Stimulated activated naive CD8-positive, alpha-beta T cell treated with anti-CD3 and anti-CD28 coated beads, Interleukin-15, Interleukin-2, amounts not matched to agents 100 ng/mL and 50 ng/mL, for 24 hours (primary cell): ENCODE results near the gene KIF5A.

Source experiments
- H3K27ac Mint-ChIP-seq: one replicate; pipeline ENCODE4 v1.8.0; 2021; ENCODE audit warnings: mild to moderate bottlenecking, mixed read lengths
- H3K27me3 Mint-ChIP-seq: one replicate; pipeline ENCODE4 v1.8.0; 2021; ENCODE audit warnings: mixed read lengths
- H3K36me3 Mint-ChIP-seq: one replicate; pipeline ENCODE4 v1.8.0; 2021; ENCODE audit warnings: low read depth, mixed read lengths
- H3K4me1 Mint-ChIP-seq: one replicate; pipeline ENCODE4 v1.8.0; 2021; ENCODE audit warnings: low read depth, mixed read lengths
- H3K4me3 Mint-ChIP-seq: one replicate; pipeline ENCODE4 v1.8.0; 2021; ENCODE audit warnings: mild to moderate bottlenecking, mixed read lengths
- H3K9me3 Mint-ChIP-seq: one replicate; pipeline ENCODE4 v1.8.0; 2021; ENCODE audit warnings: mixed read lengths

Gene KIF5A

DNA sequence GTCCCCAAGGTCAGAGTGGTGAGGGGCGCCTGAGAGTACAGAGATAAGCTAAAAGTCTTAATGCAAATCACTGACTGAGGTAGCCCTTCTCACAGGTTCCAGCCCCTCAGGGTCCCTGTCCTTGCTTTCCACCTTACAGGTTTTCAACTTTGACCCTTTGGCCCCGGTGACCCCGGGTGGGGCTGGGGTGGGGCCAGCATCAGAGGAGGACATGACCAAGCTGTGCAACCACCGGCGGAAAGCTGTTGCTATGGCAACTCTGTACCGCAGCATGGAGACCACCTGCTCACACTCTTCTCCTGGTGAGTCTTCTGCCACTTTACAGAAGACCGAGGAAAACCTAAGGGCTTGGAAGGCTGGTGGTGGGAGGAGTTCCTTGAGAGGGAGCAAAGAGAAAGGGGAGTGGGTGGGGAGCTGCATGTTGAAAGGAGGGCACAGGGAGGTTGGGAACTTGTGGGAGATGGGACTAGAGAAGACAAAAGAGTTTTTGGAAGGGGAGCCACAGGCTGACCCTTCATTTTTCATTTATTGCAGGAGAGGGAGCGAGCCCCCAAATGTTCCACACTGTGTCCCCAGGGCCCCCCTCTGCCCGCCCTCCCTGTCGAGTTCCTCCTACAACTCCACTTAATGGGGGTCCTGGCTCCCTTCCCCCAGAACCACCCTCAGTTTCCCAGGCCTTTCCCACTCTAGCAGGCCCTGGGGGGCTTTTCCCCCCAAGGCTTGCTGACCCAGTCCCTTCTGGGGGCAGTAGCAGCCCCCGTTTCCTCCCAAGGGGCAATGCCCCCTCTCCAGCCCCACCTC is 24.8 kb upstream of the KIF5A start:
- Mint-ChIP-seq H3K4me3 (no peak overlapping the region), H3K27me3 (no peaks in the 10 kb centered on the region), H3K36me3 (peaks cover 25% of the 10 kb centered on the region), H3K4me1 (peaks cover 39% of the 10 kb centered on the region), H3K9me3 (no peaks in the 10 kb centered on the region), H3K27ac (no peak overlapping the region)

DNA sequence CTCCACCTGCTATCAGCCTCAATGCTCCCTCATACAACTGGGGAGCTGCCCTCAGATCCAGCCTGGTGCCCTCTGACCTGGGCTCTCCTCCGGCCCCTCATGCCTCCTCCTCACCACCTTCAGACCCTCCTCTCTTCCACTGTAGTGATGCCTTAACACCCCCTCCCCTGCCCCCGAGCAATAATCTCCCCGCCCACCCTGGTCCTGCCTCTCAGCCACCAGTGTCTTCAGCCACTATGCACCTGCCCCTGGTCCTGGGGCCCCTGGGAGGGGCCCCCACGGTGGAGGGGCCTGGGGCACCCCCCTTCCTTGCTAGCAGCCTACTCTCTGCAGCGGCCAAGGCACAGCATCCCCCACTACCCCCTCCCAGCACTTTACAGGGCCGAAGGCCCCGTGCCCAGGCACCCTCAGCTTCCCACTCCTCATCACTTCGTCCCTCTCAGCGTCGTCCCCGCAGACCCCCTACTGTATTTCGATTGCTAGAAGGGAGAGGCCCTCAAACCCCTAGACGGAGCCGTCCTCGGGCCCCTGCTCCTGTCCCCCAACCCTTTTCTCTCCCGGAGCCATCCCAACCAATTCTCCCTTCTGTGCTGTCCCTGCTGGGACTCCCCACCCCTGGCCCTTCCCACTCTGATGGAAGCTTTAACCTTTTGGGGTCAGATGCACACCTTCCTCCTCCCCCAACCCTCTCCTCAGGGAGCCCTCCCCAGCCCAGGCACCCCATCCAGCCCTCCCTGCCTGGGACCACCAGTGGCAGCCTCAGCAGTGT is 24.0 kb upstream of the KIF5A start:
- Mint-ChIP-seq H3K27ac (no peak overlapping the region), H3K4me1 (peaks cover 38% of the 10 kb centered on the region), H3K9me3 (no peaks in the 10 kb centered on the region), H3K27me3 (no peaks in the 10 kb centered on the region), H3K36me3 (peaks cover 27% of the 10 kb centered on the region), H3K4me3 (no peak overlapping the region)

DNA sequence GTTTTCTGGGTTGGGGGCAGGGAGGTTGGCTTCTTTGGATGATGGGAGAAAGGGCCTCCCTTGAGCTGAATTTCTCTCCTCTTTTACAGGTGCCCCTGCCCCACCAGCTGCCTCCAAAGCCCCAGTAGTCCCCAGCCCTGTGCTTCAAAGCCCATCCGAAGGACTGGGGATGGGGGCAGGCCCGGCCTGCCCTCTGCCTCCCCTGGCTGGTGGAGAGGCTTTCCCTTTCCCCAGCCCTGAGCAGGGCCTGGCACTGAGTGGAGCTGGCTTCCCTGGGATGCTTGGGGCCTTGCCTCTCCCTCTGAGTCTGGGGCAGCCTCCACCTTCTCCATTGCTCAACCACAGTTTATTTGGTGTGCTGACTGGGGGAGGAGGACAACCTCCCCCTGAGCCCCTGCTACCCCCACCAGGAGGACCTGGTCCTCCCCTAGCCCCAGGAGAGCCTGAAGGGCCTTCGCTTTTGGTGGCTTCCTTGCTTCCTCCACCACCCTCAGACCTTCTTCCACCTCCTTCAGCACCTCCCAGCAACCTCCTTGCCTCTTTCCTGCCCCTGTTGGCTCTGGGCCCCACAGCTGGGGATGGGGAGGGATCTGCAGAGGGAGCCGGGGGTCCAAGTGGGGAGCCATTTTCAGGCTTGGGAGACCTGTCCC is 23.2 kb upstream of the KIF5A start:
- peaks cover 35% of the 10 kb centered on the region for H3K36me3 Mint-ChIP-seq

DNA sequence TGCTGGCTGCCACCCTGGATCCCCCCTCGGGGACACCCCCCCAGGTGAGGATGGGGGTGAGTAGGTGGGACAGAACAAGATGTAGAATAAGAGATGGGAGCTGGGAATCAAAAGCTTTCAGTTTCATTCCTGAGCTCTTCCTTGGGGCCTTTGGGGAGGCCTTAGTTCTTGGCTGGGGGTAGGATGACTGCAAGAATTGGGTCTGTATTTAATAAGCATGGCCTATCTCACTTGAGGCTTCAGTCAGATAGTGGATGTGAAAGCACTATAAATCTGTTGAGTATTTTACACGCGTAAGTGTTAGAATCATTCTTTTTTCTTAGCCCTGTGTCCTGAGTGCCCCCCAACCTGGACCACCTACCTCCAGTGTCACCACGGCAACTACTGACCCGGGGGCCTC is 22.7 kb upstream of the KIF5A start:
- Mint-ChIP-seq H3K4me1 (peaks cover 24% of the 10 kb centered on the region), H3K4me3 (no peak overlapping the region), H3K36me3 (peaks cover 40% of the 10 kb centered on the region), H3K27ac (no peak overlapping the region), H3K27me3 (no peaks in the 10 kb centered on the region), H3K9me3 (no peaks in the 10 kb centered on the region)

More for the DNA sequence above, 23.2 kb upstream of the KIF5A start:
- H3K27me3 Mint-ChIP-seq, result no peaks in the 10 kb centered on the region
- peak overlapping the region; percentile 40 for H3K27ac Mint-ChIP-seq
- H3K9me3 Mint-ChIP-seq, result no peaks in the 10 kb centered on the region
- no peak overlapping the region for H3K4me3 Mint-ChIP-seq
- peaks cover 30% of the 10 kb centered on the region for H3K4me1 Mint-ChIP-seq

DNA sequence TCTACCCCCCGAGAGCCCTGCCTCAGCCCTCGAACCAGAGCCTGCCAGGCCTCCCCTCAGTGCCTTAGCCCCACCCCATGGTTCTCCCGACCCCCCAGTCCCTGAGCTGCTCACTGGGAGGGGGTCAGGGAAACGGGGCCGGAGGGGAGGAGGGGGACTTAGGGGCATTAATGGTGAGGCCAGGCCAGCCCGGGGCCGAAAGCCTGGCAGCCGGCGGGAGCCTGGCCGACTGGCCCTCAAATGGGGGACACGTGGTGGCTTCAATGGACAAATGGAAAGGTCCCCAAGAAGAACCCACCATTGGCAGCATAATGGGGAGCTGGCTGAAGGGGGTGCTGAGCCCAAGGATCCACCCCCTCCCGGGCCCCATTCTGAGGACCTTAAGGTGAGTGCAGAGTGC is 21.7 kb upstream of the KIF5A start:
- Mint-ChIP-seq H3K27ac (peak overlapping the region; percentile 45), H3K9me3 (no peaks in the 10 kb centered on the region), H3K36me3 (peaks cover 48% of the 10 kb centered on the region)

DNA sequence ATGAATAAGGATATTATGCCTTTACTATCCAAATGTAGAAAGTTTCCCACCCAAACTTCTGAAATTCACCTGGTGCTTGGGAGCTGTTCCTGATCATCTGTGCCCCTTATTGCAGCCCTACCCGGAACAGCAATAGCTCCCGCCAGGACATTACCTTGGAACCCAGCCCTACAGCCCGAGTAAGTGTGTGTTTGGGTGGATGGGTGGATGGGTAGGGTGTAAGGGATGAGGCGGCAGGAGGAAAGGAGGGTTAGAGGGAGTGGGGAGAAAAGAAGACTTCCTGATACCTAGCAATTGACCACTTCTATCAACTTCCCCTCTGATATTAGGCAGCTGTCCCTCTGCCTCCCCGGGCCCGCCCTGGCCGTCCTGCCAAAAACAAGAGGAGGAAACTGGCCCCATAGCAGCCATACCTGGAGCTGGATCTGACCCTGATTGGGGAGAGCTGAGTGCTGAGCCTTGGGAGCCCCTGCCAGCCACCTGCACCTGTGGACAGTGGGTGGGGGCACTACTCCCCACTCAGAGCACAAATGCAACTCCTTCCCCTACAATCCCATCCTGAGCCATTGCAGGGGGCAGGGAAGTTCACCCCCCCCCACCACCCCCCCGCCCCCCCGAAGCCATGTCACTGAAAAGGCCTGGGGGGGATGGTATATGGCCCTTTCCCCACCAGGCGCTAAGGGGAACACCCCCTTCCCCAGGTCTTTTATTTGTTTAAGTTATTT is 20.9 kb upstream of the KIF5A start:
- Mint-ChIP-seq H3K9me3 (no peaks in the 10 kb centered on the region), H3K4me1 (peaks cover 13% of the 10 kb centered on the region), H3K36me3 (peaks cover 52% of the 10 kb centered on the region), H3K27ac (peak overlapping the region; percentile 49), H3K4me3 (no peak overlapping the region), H3K27me3 (no peaks in the 10 kb centered on the region)

More for the DNA sequence above, 21.7 kb upstream of the KIF5A start:
- Mint-ChIP-seq H3K4me3 (no peak overlapping the region), H3K27me3 (no peaks in the 10 kb centered on the region), H3K4me1 (peaks cover 21% of the 10 kb centered on the region)

DNA sequence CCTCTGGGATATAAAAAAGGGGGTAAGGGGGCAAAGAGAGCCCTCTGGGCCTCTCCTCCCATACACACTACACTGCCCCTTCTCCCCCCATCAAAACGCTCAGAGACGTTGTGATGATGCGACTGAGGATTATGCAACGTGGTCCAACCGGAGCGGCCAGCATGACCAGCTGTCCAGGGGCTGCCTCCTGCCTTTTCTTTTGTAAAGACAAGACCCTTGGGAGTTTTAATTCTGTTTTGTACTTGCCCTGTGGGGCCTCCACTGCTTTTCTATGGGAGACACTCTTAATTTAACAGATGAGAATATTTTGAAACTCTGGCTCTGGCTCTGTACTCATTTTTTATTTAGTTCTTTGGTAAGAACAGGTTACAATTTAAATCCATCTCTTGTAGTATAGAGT is 20.0 kb upstream of the KIF5A start:
- H3K36me3 Mint-ChIP-seq, result peaks cover 58% of the 10 kb centered on the region

DNA sequence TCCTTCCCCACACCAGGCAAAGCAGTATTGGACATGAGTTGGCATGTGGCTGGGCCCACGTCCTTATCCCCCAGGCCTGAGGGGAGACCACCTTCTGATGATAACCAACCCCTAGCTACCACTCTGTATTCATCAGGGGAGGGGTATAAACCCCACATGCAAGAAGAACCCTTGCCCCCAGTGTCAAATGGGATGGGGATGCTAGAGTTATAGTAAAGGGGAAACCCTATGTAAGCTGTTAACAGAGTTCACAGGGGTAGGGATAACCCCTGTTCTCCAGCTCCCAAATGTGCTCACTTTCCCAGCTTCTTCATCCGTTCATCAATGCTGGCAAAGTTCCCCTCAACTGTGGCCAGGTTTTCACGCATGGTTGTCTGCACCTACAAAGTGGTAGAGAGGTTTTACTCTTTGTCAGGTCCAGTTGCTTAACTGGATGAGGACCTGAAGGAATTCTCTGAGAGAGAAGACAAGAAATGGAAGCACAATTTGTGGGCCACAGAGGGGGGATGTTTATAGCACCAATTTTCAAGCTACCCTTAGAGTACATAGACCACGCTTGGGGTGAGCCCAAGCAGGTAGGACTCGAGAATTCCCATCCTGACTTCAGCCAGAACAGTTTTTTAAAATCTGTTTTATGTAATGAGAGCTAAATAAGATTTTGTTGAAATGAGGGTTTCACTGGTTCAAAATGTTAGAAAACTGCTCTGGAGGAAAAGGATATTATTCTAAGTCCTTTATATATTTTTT is 19.3 kb upstream of the KIF5A start:
- Mint-ChIP-seq H3K27me3 (no peaks in the 10 kb centered on the region), H3K4me3 (no peak overlapping the region), H3K9me3 (no peaks in the 10 kb centered on the region), H3K4me1 (no peaks in the 10 kb centered on the region), H3K27ac (peak overlapping the region; percentile 1), H3K36me3 (peaks cover 65% of the 10 kb centered on the region)

More for the DNA sequence above, 20.0 kb upstream of the KIF5A start:
- no peak overlapping the region for H3K4me3 Mint-ChIP-seq
- peaks cover 6% of the 10 kb centered on the region for H3K4me1 Mint-ChIP-seq
- H3K27me3 Mint-ChIP-seq, result no peaks in the 10 kb centered on the region
- H3K9me3 Mint-ChIP-seq, result no peaks in the 10 kb centered on the region
- H3K27ac Mint-ChIP-seq, result no peak overlapping the region

DNA sequence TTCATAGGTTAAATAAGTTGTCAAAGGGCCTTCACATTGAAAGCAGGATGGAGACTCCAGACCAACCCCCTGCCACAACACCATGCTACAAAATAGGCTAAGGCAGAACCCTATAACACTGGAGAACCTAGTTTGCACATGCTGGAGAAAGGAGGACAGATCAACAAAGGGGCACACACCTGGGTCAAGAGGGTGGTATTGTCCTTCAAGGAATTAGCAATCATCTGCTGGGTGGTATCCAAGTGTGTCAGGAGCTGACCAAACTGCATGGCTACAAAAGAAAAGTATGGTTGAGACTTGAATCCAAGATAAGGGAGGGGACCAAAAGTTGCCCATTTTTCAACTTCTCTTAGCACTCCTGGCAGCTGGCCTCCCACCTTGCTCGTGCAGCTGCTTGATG is 18.0 kb upstream of the KIF5A start:
- no peaks in the 10 kb centered on the region for H3K9me3 Mint-ChIP-seq
- peaks cover 67% of the 10 kb centered on the region for H3K36me3 Mint-ChIP-seq
- H3K27me3 Mint-ChIP-seq, result no peaks in the 10 kb centered on the region
- H3K27ac Mint-ChIP-seq, result no peak overlapping the region
- no peak overlapping the region for H3K4me3 Mint-ChIP-seq
- no peaks in the 10 kb centered on the region for H3K4me1 Mint-ChIP-seq

DNA sequence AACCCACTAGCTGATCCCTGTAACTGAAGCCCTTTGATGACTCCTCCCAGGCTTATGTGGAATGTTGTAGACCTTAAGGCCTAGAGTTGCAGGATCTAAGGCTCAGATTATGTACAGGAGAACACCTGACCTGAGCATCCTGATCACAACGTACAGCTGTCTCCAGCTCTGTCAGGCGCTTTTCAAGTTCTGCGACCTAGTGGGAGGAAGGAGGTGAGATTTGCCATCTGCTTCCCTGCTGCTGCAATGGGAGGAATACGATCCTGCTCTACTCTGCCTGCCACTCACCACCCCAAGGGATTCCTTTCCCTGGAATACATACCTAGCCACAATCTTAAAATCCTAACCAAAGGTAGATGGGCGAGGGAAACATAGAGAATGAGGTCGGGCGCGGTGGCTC is 16.7 kb upstream of the KIF5A start:
- Mint-ChIP-seq H3K4me1 (no peaks in the 10 kb centered on the region), H3K9me3 (no peaks in the 10 kb centered on the region), H3K4me3 (no peak overlapping the region), H3K36me3 (peaks cover 66% of the 10 kb centered on the region), H3K27ac (no peak overlapping the region), H3K27me3 (no peaks in the 10 kb centered on the region)

DNA sequence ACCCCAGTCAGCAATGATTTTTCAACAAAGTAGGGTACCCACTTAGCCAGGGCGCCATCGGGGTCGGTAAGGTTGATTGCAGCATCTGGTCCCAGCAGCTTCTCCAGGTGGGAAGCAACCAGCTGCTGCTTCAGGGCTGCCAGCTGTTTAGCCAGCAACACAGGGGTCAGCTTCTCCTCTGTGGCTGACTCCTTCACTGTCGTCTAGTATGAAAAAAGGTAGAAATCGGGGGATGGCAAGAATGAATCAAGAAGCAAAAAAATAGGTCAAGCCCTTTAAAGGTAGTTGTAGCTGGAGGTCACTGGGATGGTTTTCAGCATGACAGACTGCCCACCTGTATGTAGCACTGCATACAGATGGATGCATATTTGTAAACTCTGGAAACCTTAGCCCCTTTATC is 15.6 kb upstream of the KIF5A start:
- no peak overlapping the region for H3K4me3 Mint-ChIP-seq
- no peak overlapping the region for H3K27ac Mint-ChIP-seq
- H3K36me3 Mint-ChIP-seq, result peaks cover 69% of the 10 kb centered on the region
- no peaks in the 10 kb centered on the region for H3K4me1 Mint-ChIP-seq
- H3K27me3 Mint-ChIP-seq, result no peaks in the 10 kb centered on the region
- no peaks in the 10 kb centered on the region for H3K9me3 Mint-ChIP-seq

DNA sequence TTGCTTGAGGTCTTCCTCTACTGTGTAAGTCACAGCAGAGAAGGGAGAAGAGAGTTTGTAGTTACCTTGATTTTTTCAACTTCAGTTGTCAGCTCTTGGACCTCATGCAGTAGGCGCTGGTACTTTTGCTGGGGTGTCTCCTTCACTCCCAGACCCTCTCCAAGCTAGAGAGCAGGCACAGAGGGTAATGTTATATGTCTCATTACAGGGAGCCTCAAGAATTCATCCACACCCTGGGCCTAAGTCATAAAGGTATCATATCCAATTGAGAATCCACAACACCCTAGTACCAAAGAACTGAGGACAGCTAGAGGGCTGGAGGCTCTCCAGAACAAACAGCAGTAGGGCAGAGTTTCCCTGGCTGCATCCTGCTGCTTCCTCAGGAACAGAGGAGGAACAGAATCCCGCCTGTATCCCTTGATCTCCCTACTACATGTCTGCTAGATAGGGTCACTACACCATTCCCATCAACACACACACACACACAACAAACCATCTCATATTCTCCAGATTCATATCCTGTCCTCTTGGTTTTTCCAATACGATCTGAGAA is 14.8 kb upstream of the KIF5A start:
- Mint-ChIP-seq H3K27me3 (no peaks in the 10 kb centered on the region), H3K27ac (peak overlapping the region; percentile 18), H3K4me3 (no peak overlapping the region), H3K9me3 (no peaks in the 10 kb centered on the region), H3K36me3 (peaks cover 66% of the 10 kb centered on the region), H3K4me1 (no peaks in the 10 kb centered on the region)

DNA sequence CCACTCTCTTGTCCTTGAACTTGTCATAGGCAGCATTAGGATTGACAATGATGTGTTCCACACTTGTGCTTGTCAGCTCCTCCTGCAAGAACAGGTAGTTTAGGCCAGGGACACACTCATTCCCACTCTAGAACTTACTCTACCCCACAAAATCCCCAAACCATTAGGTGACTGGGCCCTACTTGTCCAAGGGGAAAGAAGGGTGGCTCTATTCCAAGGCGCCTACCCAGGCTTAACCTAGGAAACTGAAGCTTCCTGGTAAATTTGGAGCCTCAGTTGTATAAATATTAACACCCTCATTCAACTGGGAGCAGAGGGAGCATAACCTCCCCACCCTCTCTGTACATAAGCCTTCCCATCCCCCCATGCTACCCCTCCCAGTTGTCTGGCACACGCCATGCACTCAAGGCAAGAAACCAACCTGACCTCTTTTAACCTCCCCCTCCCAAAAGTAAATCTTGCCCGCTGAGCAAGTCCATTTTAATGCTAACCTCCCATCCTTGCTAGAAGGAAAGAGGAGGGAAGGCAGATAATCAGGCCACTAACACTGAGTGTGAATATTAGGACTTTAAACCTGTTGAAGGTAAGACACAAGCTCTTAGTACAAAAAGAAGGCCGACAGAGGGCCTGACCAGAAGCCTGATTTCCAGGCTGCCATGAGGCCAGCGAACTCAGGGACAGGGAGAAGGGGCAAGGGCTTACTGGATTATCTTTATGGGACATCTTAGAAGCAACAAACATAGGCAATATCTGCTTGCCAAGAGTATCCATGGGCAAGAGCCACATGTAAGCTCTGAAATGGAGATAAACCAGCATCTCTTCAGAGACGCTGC is 13.9 kb upstream of the KIF5A start:
- H3K36me3 Mint-ChIP-seq, result peaks cover 67% of the 10 kb centered on the region
- H3K27ac Mint-ChIP-seq, result no peak overlapping the region
- no peaks in the 10 kb centered on the region for H3K4me1 Mint-ChIP-seq
- H3K4me3 Mint-ChIP-seq, result no peak overlapping the region
- no peaks in the 10 kb centered on the region for H3K27me3 Mint-ChIP-seq
- H3K9me3 Mint-ChIP-seq, result no peaks in the 10 kb centered on the region
